IMR-90 (cell line): ENCODE results near the gene PPP1R13L. TPM values are rescaled to one million over a fixed set of nuclear protein-coding genes. Genes with fewer than 3 reads are reported as not detected.
A peak's percentile ranks its signal among the peaks of the same experiment; 100 is the strongest.

Experiments
- ATAC-seq: fragments of 200-7000 bp; cut with Tn5 transposase; 2 replicates; pipeline ENCODE4 v1.9.1; 2020; ENCODE audit warnings: low read depth, mild to moderate bottlenecking, moderate library complexity
- BruUV-seq: library from RNA; stranded (reverse); fragments of 400-500 nt; replicated peaks from 2 replicates; lab custom pipeline; 2021; lab: Mats Ljungman, UMichigan
- CTCF ChIA-PET: fragments of 300-600 bp; formaldehyde crosslinking; extraction: SDS; loops from one replicate; lab custom pipeline; 2021; ENCODE audit warnings: antibody characterized with exemption; lab: Yijun Ruan, JAX
- POLR2A ChIA-PET: fragments of 300-600 bp; sonication (Branson Sonifier 250); formaldehyde crosslinking; loops from one replicate; lab custom pipeline; 2022; ENCODE audit warnings: antibody characterized with exemption; ENCODE audit not compliant: unreplicated experiment; lab: Charles Lee
- DNase-seq: peaks from one replicate; pipeline ENCODE4 v3.0.0; 2013
- H2AFZ ChIP-seq: replicated peaks from 2 replicates; pipeline ENCODE3; 2013; ENCODE audit warnings: low read length, mild to moderate bottlenecking; ENCODE audit not compliant: poor library complexity
- H2AK5ac ChIP-seq: 2 replicates; pipeline ENCODE4 v1.6.1; 2013; ENCODE audit warnings: low read depth, low read length, inconsistent platforms
- H2AK9ac ChIP-seq: replicated peaks from 2 replicates; pipeline ENCODE3; 2013; ENCODE audit warnings: mild to moderate bottlenecking, low read depth, low read length, moderate library complexity; ENCODE audit not compliant: poor library complexity
- H2BK120ac ChIP-seq: 2 replicates; pipeline ENCODE4 v1.6.1; 2013; ENCODE audit warnings: low read depth, low read length, inconsistent platforms
- H2BK15ac ChIP-seq: 3 replicates; pipeline ENCODE4 v1.6.1; 2013; ENCODE audit warnings: low read depth, low read length, inconsistent platforms
- H2BK20ac ChIP-seq: 2 replicates; pipeline ENCODE4 v1.6.1; 2013; ENCODE audit warnings: low read depth, mild to moderate bottlenecking, inconsistent platforms, low read length, moderate library complexity
- H2BK5ac ChIP-seq: 2 replicates; pipeline ENCODE4 v1.6.1; 2013; ENCODE audit warnings: mild to moderate bottlenecking, low read depth, low read length, inconsistent platforms; ENCODE audit not compliant: poor library complexity, severe bottlenecking
- H3K14ac ChIP-seq: replicated peaks from 2 replicates; pipeline ENCODE4 v1.6.1; 2013; ENCODE audit warnings: low read depth, low read length, inconsistent platforms
- H3K18ac ChIP-seq: 2 replicates; pipeline ENCODE4 v1.6.1; 2013; ENCODE audit warnings: low read depth, low read length, control low read depth
- H3K23ac ChIP-seq: 2 replicates; pipeline ENCODE4 v1.6.1; 2013; ENCODE audit warnings: low read depth, low read length, inconsistent platforms
- H3K27ac ChIP-seq: 2 replicates; pipeline ENCODE4 v1.5.1; 2013; ENCODE audit warnings: mild to moderate bottlenecking, control low read depth, low read length; ENCODE audit not compliant: insufficient read depth
- H3K27me3 ChIP-seq: 2 replicates; pipeline ENCODE4 v1.6.1; 2013; ENCODE audit warnings: low read length; ENCODE audit not compliant: control insufficient read depth, insufficient read depth
- H3K36me3 ChIP-seq: 2 replicates; pipeline ENCODE4 v1.6.1; 2013; ENCODE audit warnings: low read length, mixed read lengths; ENCODE audit not compliant: control insufficient read depth, insufficient read depth
- H3K4ac ChIP-seq: 2 replicates; pipeline ENCODE4 v1.6.1; 2013; ENCODE audit warnings: low read depth, low read length, inconsistent platforms
- H3K4me1 ChIP-seq: 2 replicates; pipeline ENCODE4 v1.6.1; 2013; ENCODE audit warnings: low read length, mixed read lengths; ENCODE audit not compliant: control insufficient read depth, insufficient read depth
- H3K4me2 ChIP-seq: 2 replicates; pipeline ENCODE4 v1.6.1; 2013; ENCODE audit warnings: low read depth, mild to moderate bottlenecking, control low read depth, low read length, moderate library complexity
- H3K4me3 ChIP-seq: 2 replicates; pipeline ENCODE4 v1.5.1; 2013; ENCODE audit warnings: low read depth, mild to moderate bottlenecking, control low read depth, low read length, moderate library complexity; ENCODE audit not compliant: insufficient read depth
- H3K56ac ChIP-seq: 2 replicates; pipeline ENCODE4 v1.6.1; 2013; ENCODE audit warnings: low read length, inconsistent platforms; ENCODE audit not compliant: insufficient read depth; ENCODE audit errors: extremely low read depth
- H3K79me1 ChIP-seq, 2 experiments: 2 replicates each; pipeline ENCODE4 v1.6.1; 2013; ENCODE audit warnings: low read length in 2 of 2, inconsistent platforms in 1 of 2, low read depth in 1 of 2
- H3K9ac ChIP-seq: 2 replicates; pipeline ENCODE4 v1.6.1; 2013; ENCODE audit warnings: low read depth, low read length, control low read depth
- H3K9me1 ChIP-seq: 2 replicates; pipeline ENCODE4 v1.6.1; 2013; ENCODE audit warnings: low read length, inconsistent platforms; ENCODE audit not compliant: insufficient read depth
- H3K9me3 ChIP-seq: 2 replicates; pipeline ENCODE4 v1.6.1; 2013; ENCODE audit warnings: low read length; ENCODE audit not compliant: control insufficient read depth, insufficient read depth
- H4K20me1 ChIP-seq: 2 replicates; pipeline ENCODE4 v1.6.1; 2013; ENCODE audit warnings: low read length, inconsistent platforms; ENCODE audit not compliant: insufficient read depth
- H4K5ac ChIP-seq: 2 replicates; pipeline ENCODE4 v1.6.1; 2013; ENCODE audit warnings: mild to moderate bottlenecking, low read depth, low read length, control low read depth
- H4K8ac ChIP-seq, 2 experiments: 2 replicates each; pipeline ENCODE4 v1.6.1; 2013; ENCODE audit warnings: low read depth in 2 of 2, low read length in 2 of 2, control low read depth in 1 of 2, inconsistent platforms in 1 of 2
- H4K91ac ChIP-seq: 2 replicates; pipeline ENCODE4 v1.6.1; 2013; ENCODE audit warnings: low read depth, low read length, inconsistent platforms; ENCODE audit not compliant: insufficient read depth
- BHLHE40 ChIP-seq: fragments of 150-350 bp; IDR thresholded peaks from 2 replicates; pipeline ENCODE4 v1.6.1; 2016; ENCODE audit warnings: mild to moderate bottlenecking, low read depth, low read length
- CEBPB ChIP-seq: IDR thresholded peaks from 2 replicates; pipeline ENCODE4 v1.6.1; 2012; ENCODE audit warnings: low read depth, low read length, improper control_type of control experiment
- CHD1 ChIP-seq: IDR thresholded peaks from 2 replicates; pipeline ENCODE4 v1.6.1; 2012; ENCODE audit warnings: low read depth, low read length, improper control_type of control experiment
- CTCF ChIP-seq: conservative IDR thresholded peaks from 2 replicates; pipeline ENCODE4 v1.5.1; 2012; ENCODE audit warnings: mild to moderate bottlenecking, low read depth, low read length, improper control_type of control experiment
- ELK1 ChIP-seq: fragments of 150-350 bp; IDR thresholded peaks from 2 replicates; pipeline ENCODE4 v1.6.1; 2016; ENCODE audit warnings: low read depth, mild to moderate bottlenecking, low read length, moderate library complexity, borderline replicate concordance
- FOS ChIP-seq: fragments of 150-350 bp; IDR thresholded peaks from 2 replicates; pipeline ENCODE4 v1.6.1; 2016; ENCODE audit warnings: low read depth, low read length
- MAFK ChIP-seq: IDR thresholded peaks from 2 replicates; pipeline ENCODE4 v1.6.1; 2012; ENCODE audit warnings: low read depth, low read length, improper control_type of control experiment
- MAZ ChIP-seq: IDR thresholded peaks from 2 replicates; pipeline ENCODE4 v1.6.1; 2012; ENCODE audit warnings: low read depth, mild to moderate bottlenecking, low read length, improper control_type of control experiment, moderate library complexity, borderline replicate concordance
- MXI1 ChIP-seq: IDR thresholded peaks from 2 replicates; pipeline ENCODE4 v1.6.1; 2012; ENCODE audit warnings: low read depth, mild to moderate bottlenecking, low read length, moderate library complexity, borderline replicate concordance
- NFE2L2 ChIP-seq: fragments of 150-350 bp; IDR thresholded peaks from 2 replicates; pipeline ENCODE4 v1.6.1; 2016; ENCODE audit warnings: low read depth, mild to moderate bottlenecking, low read length
- POLR2A ChIP-seq: IDR thresholded peaks from 2 replicates; pipeline ENCODE4 v1.6.1; 2012; ENCODE audit warnings: mild to moderate bottlenecking, low read depth, low read length
- RAD21 ChIP-seq: IDR thresholded peaks from 2 replicates; pipeline ENCODE4 v1.6.1; 2012; ENCODE audit warnings: low read length, improper control_type of control experiment
- RCOR1 ChIP-seq: IDR thresholded peaks from 2 replicates; pipeline ENCODE4 v1.6.1; 2012; ENCODE audit warnings: mild to moderate bottlenecking, low read length, improper control_type of control experiment; ENCODE audit not compliant: insufficient replicate concordance
- RFX5 ChIP-seq: IDR thresholded peaks from 2 replicates; pipeline ENCODE4 v1.8.0; 2012; ENCODE audit warnings: low read depth, mild to moderate bottlenecking, low read length, moderate library complexity
- SMC3 ChIP-seq: fragments of 150-350 bp; IDR thresholded peaks from 2 replicates; pipeline ENCODE4 v1.6.1; 2016; ENCODE audit warnings: low read depth, mild to moderate bottlenecking, antibody characterized with exemption, low read length, moderate library complexity
- WGBS, 2 experiments: methylation state at CpG; one replicate each; pipeline versions ENCODE4 v1.1.5 to v1.1.7; 2013; ENCODE audit warnings: missing lambda C conversion rate in 2 of 2; ENCODE audit not compliant: insufficient read length in 1 of 2; ENCODE audit errors: extremely low coverage in 2 of 2; 5-methylcytosine and 5-hydroxymethylcytosine counted together
- dilution Hi-C: fragments of 300-500 bp; cut with HindIII; formaldehyde crosslinking; loops from one replicate; pipeline ENCODE4 v1.14.3; 2018; ENCODE audit warnings: low sequenced_read_pairs; ENCODE audit not compliant: unreplicated experiment
- in situ Hi-C: fragments of 300-500 bp; cut with MboI; formaldehyde crosslinking; loops from 3 replicates; pipeline ENCODE4 v1.14.3; 2019; ENCODE audit warnings: low sequenced_read_pairs, inconsistent platforms, mixed read lengths
- intact Hi-C: fragments of 100-400 bp; cut with micrococcal nuclease; formaldehyde crosslinking; loops from 2 replicates; pipeline ENCODE4 v1.10.0; 2022
- polyA plus RNA-seq, 3 experiments: library from polyadenylated mRNA; depleted of rRNA; stranded (reverse); fragments of >200 nt; gene quantifications; 2 replicates each; pipeline ENCODE4 v1.2.3, GENCODE V29; 2012; ENCODE audit warnings: low replicate concordance in 1 of 3
- total RNA-seq: library from RNA; depleted of rRNA; stranded (reverse); fragments of >200 nt; gene quantifications from 2 replicates; pipeline ENCODE4 v1.2.3, GENCODE V29; 2012
- TF ChIP-seq, protein P1 (sequence below): fragments of 150-350 bp; IDR thresholded peaks from 2 replicates; pipeline ENCODE4 v1.6.1; 2017; ENCODE audit warnings: mild to moderate bottlenecking, antibody characterized with exemption, low read length, low read depth

Gene PPP1R13L
- total and polyA plus RNA-seq, 2 of the 4 experiments (the other 2 are of a cell fraction): 3.0 to 13.3 TPM

DNA sequence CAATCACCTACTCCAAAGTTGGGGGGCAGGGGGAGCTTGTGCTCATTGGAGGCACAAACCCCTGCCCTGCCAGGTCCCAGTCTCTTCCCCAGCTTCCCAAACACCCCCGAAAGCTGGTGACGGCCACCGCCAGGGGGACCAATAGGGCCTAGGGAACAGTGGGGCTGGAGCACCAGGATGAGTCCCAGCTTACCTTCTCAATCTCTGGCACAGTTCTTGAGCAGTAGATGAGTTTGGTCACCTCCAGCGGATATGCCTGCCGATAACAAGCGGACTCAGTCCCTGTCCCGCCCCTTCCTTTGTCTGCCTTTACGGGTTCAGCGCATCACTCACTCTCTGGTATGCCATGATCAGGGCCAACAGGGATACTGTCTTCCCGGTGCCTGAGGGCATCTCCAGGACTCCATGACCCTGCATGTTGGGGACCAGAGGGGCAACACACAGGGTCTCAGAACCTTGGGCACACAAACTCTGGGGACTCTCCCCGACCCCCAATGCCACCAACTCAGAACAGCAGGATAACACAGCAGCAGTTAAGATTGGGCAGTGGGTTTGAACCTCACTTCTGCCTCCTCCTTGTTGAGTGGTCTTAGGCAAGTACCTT is 36.0 kb downstream of the PPP1R13L start:
- no peak overlapping the region for H3K4ac ChIP-seq
- H3K56ac ChIP-seq: no peak overlapping the region
- POLR2A ChIA-PET: no interaction called here
- peak overlapping the region; percentile 10; the same call in 1 of the 2 replicates for H3K4me2 ChIP-seq
- no peak overlapping the region for H2BK20ac ChIP-seq
- no peak overlapping the region for H2BK15ac ChIP-seq
- H2AFZ ChIP-seq: no peak overlapping the region
- H2AK9ac ChIP-seq: peak overlapping the region; percentile 48
- H4K20me1 ChIP-seq: no peaks in the 10 kb centered on the region
- ATAC-seq (no peak), DNase-seq (no peak)
- 96% methylated on average over 4 of the region's 11 CpGs; no CpG with 5 or more reads in 1 of the 2 experiments for WGBS, 2 experiments
- peak overlapping the region; percentile 39; the same call in 1 of the 2 replicates for H3K23ac ChIP-seq
- H3K4me1 ChIP-seq: peaks cover 4% of the 10 kb centered on the region
- intact Hi-C loops (no loop called here), in situ Hi-C loops (no loop called here), dilution Hi-C loops (no loop called here)
- CTCF ChIA-PET: interaction anchor here (1.1 kb wide), 1 partner anchor 70 kb away, joined by 3 read pairs; no protein-coding TSS in a partner anchor
- H3K9ac ChIP-seq: no peak overlapping the region
- H2BK5ac ChIP-seq: no peak overlapping the region
- H3K9me3 ChIP-seq: no peaks in the 10 kb centered on the region
- H2AK5ac ChIP-seq: peak overlapping the region; percentile 16; the same call in 1 of the 2 replicates
- H3K36me3 ChIP-seq: peaks cover 11% of the 10 kb centered on the region
- BruUV-seq: no TSS peak
- no peak overlapping the region for H3K4me3 ChIP-seq
- H3K18ac ChIP-seq: no peak overlapping the region
- no peak for TF ChIP-seq SMC3
- TF ChIP-seq FOS: no peak
- TF ChIP-seq CTCF: no peak
- TF ChIP-seq ELK1: no peak
- no peak for TF ChIP-seq RAD21
- no peak for TF ChIP-seq POLR2A
- no peak for TF ChIP-seq CHD1
- no peak for TF ChIP-seq RFX5
- TF ChIP-seq, protein P1, sequence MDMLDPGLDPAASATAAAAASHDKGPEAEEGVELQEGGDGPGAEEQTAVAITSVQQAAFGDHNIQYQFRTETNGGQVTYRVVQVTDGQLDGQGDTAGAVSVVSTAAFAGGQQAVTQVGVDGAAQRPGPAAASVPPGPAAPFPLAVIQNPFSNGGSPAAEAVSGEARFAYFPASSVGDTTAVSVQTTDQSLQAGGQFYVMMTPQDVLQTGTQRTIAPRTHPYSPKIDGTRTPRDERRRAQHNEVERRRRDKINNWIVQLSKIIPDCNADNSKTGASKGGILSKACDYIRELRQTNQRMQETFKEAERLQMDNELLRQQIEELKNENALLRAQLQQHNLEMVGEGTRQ: no peak
- no peak for TF ChIP-seq BHLHE40
- TF ChIP-seq MXI1: no peak
- no peak for TF ChIP-seq MAZ
- no peak for TF ChIP-seq MAFK
- TF ChIP-seq NFE2L2: no peak
- no peak for TF ChIP-seq RCOR1
- TF ChIP-seq CEBPB: no peak
- H3K79me1 ChIP-seq: peaks cover 21 to 35% of the 10 kb centered on the region in 2 experiments
- H3K27ac ChIP-seq: no peak overlapping the region
- no peak overlapping the region for H4K5ac ChIP-seq
- H4K91ac ChIP-seq: no peak overlapping the region
- H4K8ac ChIP-seq: no peak overlapping the region
- H3K27me3 ChIP-seq: no peaks in the 10 kb centered on the region
- peaks cover 13% of the 10 kb centered on the region for H3K9me1 ChIP-seq
- H2BK120ac ChIP-seq: no peak overlapping the region
- H3K14ac ChIP-seq: no peak overlapping the region
